Stimulated activated CD8-positive, alpha-beta memory T cell treated with anti-CD3 and anti-CD28 coated beads, Interleukin-7, amount 100 ng/mL, for 24 hours (primary cell): ENCODE data around the gene WNT7B.

Source experiments
- DNase-seq: peaks from one replicate; pipeline ENCODE4 v3.0.0-alpha.2; 2020; ENCODE audit warnings: low read depth

Gene WNT7B

GRCh38 chr22:45995405-45996101 lies 18.6 kb upstream of the WNT7B start:
- DNase-seq: no peak

DNA sequence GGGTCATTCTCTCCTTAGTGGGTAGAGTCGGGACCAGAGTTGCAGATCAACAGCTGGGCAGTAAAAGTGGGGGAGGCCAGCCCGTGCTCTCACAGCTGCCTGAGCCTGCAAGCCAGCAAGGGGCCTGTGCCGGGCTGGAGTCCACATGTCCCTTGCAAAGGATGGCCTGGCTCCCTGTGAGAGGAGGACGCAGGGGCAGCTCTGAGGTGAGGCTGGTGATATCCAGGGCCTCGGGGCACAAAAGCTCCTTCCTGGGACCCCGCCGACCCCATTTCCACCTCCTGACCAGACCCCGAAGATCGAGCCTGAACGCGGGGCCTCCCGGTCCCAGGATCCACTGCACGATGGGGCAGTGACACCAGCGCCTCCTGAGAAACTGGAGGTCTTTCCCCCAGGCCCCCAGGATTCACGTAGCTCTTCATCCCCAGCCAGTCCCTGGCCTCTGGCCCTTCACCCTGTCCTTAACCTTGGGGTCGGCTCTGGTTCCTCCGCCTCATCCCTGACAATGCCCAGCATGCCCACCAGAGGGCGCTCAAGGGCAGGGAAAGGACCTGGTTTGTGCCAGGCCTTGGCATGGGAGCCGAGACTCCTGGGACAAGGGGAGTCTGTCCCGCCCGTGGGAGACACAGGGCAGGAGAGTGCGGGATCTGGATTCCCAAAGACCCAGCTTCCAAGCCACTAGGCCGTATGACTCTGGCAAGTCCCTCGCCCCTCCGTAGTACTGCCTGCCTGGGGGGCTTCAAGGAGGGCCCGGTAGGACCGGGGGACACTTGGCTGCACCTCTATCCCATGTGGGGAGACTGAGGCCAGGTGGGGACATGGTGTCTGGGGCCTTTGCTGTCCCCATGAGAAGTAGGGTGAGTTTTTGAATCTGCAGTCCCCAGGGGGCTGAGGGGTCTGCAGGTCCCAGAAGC lies 17.8 kb upstream of the WNT7B start:
- DNase-seq: peak; percentile 70

GRCh38 chr22:45993841-45994240 lies 16.9 kb upstream of the WNT7B start:
- no peak for DNase-seq

GRCh38 chr22:45993143-45993692 lies 16.3 kb upstream of the WNT7B start:
- no peak for DNase-seq

DNA sequence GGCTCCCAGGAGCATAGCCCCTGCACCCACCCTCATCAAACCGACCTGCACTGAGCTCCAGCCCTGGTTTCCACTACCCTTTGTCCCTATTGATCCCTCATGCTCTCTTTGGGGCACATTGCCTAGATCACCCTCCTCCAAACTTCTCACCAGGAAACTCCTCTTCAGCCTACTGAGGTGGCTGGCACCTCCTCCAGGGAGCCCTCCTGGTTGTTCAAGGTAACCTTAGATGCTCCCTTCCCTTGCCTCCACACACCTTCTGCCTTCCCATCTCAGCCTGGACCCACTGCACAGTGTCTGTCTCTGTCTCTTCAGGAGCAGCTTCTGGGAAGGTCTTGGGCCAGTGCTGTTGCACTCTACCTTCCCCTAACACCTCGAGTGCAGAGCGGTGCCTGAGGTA lies 15.8 kb upstream of the WNT7B start:
- no peak for DNase-seq

GRCh38 chr22:45991098-45991497 lies 14.1 kb upstream of the WNT7B start:
- DNase-seq: no peak

DNA sequence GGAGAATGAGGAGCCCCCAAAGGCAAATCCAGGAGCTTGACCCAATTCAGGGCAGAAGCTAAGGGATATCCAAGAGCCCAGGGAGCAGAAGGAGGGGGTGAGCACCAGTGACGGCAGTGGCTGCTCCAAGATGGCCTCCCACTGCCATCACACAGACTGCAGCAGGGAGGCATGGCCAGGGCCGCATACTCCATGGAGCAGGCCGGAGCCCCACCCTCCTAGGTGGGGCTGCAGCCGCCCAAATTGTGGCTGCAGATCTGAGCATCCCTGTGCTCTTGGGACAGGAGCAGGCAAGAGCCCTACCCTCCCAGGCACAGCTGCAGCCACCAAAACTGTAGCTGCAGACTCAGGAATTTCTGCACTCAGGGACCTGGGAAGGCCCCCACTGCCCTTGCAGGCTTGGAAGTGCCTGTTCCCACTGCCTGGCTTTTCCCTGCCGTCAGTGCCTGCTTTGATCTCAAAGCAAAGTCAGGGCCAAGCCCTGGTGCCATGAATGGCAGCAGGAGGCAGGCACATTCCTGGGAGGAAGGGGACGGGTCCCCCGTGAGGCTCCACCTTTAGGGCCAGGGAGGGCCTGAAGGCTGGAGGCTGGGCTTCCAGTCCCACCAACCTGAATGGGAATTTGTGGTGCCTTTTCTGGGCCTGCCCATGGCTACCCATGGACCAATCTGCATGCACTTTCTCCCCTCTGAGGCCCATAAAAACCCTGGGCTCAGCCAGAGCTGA lies 10.3 kb upstream of the WNT7B start:
- no peak for DNase-seq

DNA sequence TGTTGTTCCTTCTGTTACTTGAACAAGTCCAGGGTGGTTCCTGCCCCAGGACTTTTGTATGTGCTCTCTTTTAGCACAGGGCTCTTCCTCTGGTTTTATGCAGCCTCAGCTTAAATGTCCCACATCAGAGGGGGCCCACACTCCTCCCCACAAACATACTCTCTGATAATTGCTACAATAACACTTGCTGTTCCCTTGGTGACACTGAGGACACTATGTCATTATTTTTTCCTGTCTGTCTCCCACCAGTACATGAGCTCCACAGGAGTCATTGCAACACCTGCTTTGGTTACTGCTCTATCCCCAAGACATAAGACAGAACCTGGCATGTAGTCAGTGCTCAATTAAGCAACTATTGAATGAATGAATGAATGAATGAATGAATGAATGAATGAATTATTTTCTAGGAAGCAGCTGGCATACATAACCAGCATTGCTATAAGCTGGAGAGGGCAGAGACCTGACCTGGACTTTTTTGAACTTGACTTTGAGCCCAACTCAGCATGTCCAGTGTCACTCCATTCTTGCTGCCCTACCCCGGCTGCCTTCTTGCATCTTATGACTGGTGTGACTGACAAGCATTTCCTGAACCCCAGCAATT lies 7.5 kb upstream of the WNT7B start:
- DNase-seq: no peak

DNA sequence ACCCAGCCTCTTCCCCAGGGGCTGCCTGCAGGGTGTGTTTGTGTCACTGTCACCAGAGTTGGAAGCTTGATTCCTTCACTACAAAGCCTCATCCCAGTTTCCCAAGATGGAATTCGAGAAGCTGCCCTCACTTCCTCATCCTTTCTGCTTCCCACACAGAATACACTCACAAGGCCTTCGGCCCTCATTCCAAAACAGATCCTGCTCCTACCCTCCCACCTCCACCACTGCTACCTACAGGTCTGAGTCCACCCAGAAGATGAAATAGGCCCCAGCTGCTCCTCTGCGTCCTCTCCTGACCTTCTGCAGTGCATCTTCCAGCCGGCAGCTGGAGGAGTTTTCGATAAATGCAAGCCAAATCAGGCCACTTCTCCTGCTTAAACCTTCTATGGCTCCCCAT lies 6.8 kb upstream of the WNT7B start:
- no peak for DNase-seq

DNA sequence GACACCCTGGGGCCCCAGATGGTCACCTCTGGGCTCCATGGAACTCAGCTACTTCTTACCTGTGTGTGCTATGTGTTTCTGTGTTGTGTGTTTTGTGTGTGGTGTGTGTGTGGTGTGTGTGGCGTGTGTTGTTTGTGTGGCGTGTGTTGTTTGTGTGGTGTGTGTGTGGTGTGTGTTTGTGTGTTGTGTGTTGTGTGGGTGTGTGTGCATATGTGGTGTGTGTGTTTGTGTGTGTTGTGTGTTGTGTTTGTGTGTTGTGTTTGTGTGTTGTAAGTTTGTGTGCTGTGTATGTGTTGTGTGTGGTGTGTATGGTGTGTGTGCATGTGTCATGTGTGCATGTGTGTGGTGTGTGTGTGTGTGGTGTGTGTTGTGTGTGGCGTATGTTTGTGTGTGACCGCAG lies 3.8 kb upstream of the WNT7B start:
- no peak for DNase-seq

- no peak for DNase-seq
These were observed 3.3 kb upstream of the WNT7B start for GRCh38 chr22:45980268-45980570.

- no peak for DNase-seq
These were observed 1.3 kb upstream of the WNT7B start for GRCh38 chr22:45978275-45978713.

GRCh38 chr22:45977551-45978274 lies 751 bp upstream of the WNT7B start:
- no peak for DNase-seq

DNA sequence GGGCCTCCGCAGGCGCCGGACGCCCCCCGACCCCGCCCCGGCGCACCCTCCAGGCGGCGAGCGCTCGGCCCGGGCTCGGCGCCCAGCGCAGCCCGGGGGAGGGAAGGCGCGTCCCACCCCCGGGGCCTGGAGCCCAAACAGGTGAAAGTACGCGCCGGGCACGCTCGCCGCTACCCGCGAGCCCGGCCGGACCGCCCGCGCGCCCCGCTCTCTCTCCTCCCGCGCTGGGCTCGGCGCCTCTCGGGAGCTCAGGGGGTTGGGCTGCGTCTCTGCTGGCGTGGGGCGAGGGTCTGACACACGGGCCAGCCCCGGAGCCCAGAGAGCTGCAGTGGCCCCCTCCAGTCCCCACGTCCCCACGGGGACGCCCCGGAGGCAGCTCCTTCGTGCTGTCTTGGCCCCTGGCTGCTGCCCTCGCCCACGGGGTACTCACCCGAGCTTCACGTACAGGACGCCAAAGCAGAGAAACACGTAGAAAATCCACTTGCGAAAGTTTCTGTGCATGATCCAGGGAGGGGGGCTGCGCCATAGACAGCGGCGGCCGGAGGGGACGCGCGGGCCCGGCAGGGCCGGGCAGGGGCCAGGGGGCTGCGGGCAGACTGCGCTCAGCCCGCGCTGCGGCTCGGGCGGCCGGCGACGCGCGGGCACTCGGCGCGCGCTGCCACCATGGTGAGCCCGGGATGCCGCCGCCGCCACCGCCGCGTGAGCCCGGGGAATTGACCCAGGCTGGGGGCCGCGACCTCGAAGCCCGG lies 534 bp downstream of the WNT7B start:
- DNase-seq: no peak

GRCh38 chr22:45975164-45976161 lies 1.5 kb downstream of the WNT7B start:
- no peak for DNase-seq

GRCh38 chr22:45974498-45974897 lies 2.5 kb downstream of the WNT7B start:
- no peak for DNase-seq

DNA sequence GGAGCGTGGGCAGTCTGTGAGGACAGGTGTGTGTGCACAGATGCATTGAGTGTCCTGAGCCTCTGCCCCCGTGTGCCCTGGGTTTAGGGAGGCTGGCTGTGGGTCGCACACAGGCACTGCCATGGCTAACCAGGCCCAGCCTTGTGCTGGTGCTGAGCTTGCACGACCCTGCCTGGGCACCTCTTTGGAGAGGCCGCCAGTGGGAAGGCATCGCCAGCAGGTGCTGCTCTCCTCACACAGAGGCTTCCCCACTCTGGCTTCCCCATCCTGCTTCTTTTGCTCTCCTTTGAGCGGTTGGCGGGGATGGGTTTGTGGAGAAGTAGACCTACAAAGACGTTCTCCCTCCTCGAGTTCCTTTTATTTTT lies 4.1 kb downstream of the WNT7B start:
- DNase-seq: no peak

DNA sequence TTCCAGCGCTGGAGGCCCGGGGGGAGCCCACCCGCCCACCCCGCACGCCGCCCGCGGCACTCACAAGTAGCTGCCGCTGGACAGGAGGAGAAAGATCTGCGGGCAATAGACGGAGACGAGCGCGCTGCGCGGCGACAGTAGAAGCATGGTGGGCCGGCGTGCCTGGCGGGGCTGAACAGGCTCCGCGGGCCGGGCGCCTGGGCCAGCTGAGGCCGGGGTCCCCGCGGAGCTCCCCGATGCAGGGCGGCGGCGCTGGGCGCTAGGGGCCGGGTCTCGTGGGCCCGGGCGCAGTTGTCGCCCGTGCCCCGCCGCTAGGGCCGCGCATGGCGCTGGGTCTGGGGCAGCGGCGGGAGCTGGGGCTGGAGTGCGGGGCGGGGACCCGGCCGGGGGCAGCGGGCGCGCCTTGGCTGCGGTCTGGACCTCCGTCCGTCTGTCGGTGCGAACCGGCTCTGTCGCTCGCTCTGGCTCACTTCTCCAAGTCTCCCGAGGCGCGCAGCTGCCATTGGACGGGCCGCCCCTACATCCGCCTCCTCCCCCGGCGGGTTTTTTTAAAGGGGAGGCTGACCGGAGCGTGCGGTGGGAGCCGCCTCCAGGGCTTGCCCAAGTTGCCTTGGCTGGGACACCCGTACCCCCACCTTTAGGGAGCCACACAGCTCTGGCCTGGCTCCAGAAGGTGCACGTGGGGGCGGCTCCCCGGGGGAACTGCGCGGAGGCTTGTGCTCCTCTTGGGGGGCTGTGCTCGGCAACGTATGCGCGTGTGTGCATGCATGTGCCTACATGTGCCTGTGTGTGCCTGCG lies 4.7 kb downstream of the WNT7B start:
- DNase-seq: no peak
